Thoracic aorta (tissue), 2 donors: ENCODE measurements around the gene PYDC2. TPM values are rescaled to one million over a fixed set of nuclear protein-coding genes. Genes with fewer than 3 reads are reported as not detected.

ENCODE experiments used
- ATAC-seq: fragments of 150-250 bp; one replicate; pipeline ENCODE4 v1.8.0; 2017; ENCODE audit warnings: low read depth; ENCODE audit not compliant: insufficient number of reproducible peaks, low FRiP score
- DNase-seq: peaks from one replicate; pipeline ENCODE4 v3.0.0-alpha.2; 2020; ENCODE audit warnings: low spot score
- H3K27ac ChIP-seq, 2 donors: fragments of 200-600 bp; sonication (generic); 1 replicate in 1 of 2; 2 replicates in 1 of 2; pipeline ENCODE4 v1.5.1; 2016; ENCODE audit warnings: mild to moderate bottlenecking in 2 of 2, moderate library complexity in 2 of 2
- H3K27me3 ChIP-seq: fragments of 200-600 bp; sonication (generic); replicated peaks from 2 replicates; pipeline ENCODE4 v1.6.0; 2016; ENCODE audit warnings: mild to moderate bottlenecking; ENCODE audit not compliant: insufficient read depth
- H3K36me3 ChIP-seq: fragments of 200-600 bp; sonication (generic); one replicate; pipeline ENCODE4 v1.5.1; 2016
- H3K4me1 ChIP-seq, 2 donors: fragments of 200-600 bp; sonication (generic); 1 replicate in 1 of 2; 2 replicates in 1 of 2; pipeline versions ENCODE4 v1.5.1 to v1.6.0; 2016; ENCODE audit warnings: low read depth in 2 of 2, mild to moderate bottlenecking in 1 of 2; ENCODE audit not compliant: control insufficient read depth in 1 of 2
- H3K4me3 ChIP-seq: fragments of 200-600 bp; sonication (generic); 2 replicates; pipeline ENCODE4 v1.5.1; 2016; ENCODE audit warnings: mild to moderate bottlenecking
- H3K9me3 ChIP-seq: fragments of 200-600 bp; sonication (generic); 2 replicates; pipeline ENCODE4 v1.5.1; 2016
- CTCF ChIP-seq: fragments of 200-600 bp; sonication (generic); IDR thresholded peaks from one replicate; pipeline ENCODE4 v1.5.1; 2019; ENCODE audit warnings: antibody characterized with exemption
- total RNA-seq, 2 donors: library from RNA; depleted of rRNA; stranded (reverse); fragments of >200 nt; gene quantifications; one replicate each; pipeline versions ENCODE4 v1.1.0 to v1.2.3, GENCODE V29; 2016

PYDC2 gene
- not detected for total RNA-seq

DNA sequence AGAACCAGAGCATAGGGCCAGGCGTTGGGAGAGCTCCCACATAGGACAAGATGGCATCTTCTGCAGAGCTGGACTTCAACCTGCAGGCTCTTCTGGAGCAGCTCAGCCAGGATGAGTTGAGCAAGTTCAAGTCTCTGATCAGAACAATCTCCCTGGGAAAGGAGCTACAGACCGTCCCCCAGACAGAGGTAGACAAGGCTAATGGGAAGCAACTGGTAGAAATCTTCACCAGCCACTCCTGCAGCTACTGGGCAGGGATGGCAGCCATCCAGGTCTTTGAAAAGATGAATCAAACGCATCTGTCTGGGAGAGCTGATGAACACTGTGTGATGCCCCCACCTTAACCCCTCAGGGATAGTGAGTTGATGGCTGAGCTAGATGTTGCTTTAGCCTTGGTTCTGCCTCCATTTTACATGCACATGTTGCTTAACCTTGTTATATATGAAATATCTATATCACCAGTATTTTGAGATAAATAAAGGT lies at the start of gene PYDC2:
TSS of gene PYDC2 (plus strand) at position 51 of the 483 bp plus-strand sequence. CDS start at position 51, 0 bp downstream.
- no peaks in the 10 kb centered on the region for H3K36me3 ChIP-seq
- H3K4me3 ChIP-seq, result no peak within 1 kb of the TSS
- H3K4me1 ChIP-seq, result no peaks in the 10 kb centered on the region
- no peaks in the 10 kb centered on the region for H3K27me3 ChIP-seq
- no peak for TF ChIP-seq CTCF
- DNase-seq, result no peak
- no peak for ATAC-seq
- no peaks in the 10 kb centered on the region for H3K9me3 ChIP-seq
- no peak within 1 kb of the TSS for H3K27ac ChIP-seq

DNA sequence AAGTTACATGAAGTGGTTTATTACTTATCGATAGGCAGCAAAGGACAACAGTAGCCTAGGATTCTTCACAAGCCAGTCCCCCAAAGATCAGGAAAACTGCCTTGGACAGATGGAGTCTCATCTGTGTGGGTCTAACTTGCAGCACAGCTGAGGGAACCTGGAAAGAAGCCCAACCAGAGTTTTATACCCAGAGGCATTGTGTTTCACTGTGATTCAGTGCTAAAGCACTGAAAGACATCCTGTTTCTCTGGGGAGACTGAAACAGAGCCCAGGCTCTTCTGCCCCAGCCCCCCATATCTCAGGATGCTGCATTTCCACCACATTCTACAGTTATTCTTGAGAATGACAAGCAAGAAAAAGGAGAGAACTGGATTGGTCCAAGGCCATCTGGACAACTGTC lies 48.2 kb upstream of the PYDC2 start:
- no peak for TF ChIP-seq CTCF
- no peaks in the 10 kb centered on the region for H3K36me3 ChIP-seq
- ATAC-seq, result no peak
- DNase-seq, result no peak
- H3K4me3 ChIP-seq, result no peak overlapping the region
- no peaks in the 10 kb centered on the region for H3K27me3 ChIP-seq
- H3K27ac ChIP-seq, result no peak overlapping the region
- no peaks in the 10 kb centered on the region for H3K4me1 ChIP-seq
- peaks cover 12% of the 10 kb centered on the region for H3K9me3 ChIP-seq

DNA sequence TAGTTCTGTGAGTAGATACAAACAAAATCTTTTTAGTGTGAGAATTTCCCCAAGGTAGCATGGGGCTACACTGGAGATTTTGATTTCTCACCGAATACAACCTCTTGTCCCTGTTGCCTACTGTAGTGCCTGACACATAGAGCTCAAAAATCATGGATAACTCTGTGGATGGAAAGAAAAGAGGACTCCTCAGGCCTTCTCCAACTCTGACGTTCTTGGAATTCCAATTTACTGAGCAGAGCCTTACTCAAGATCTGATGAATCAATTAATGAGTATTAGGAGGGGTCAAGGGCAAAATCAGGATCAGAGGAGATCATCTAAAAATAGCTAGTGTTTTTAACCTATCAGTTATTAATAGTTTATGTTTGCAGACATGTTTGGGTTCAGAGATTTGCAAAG lies 46.7 kb upstream of the PYDC2 start:
- Histone ChIP-seq H3K27ac (no peak overlapping the region), H3K36me3 (no peaks in the 10 kb centered on the region), H3K4me3 (no peak overlapping the region), H3K4me1 (no peaks in the 10 kb centered on the region), H3K9me3 (peaks cover 11% of the 10 kb centered on the region), H3K27me3 (no peaks in the 10 kb centered on the region)
- no peak for DNase-seq
- ATAC-seq, result no peak
- no peak for TF ChIP-seq CTCF

- Histone ChIP-seq H3K4me3 (no peak overlapping the region), H3K36me3 (no peaks in the 10 kb centered on the region), H3K9me3 (peaks cover 6% of the 10 kb centered on the region), H3K27me3 (no peaks in the 10 kb centered on the region), H3K4me1 (no peaks in the 10 kb centered on the region), H3K27ac (no peak overlapping the region)
- no peak for DNase-seq
- TF ChIP-seq CTCF, result no peak
- no peak for ATAC-seq
These were observed 46.2 kb upstream of the PYDC2 start for GRCh38 chr3:191414732-191415131.

- H3K36me3 ChIP-seq, result no peaks in the 10 kb centered on the region
- DNase-seq (no peak), ATAC-seq (no peak)
- H3K4me3 ChIP-seq, result no peak overlapping the region
- no peaks in the 10 kb centered on the region for H3K9me3 ChIP-seq
- H3K27ac ChIP-seq, result no peak overlapping the region
- no peaks in the 10 kb centered on the region for H3K4me1 ChIP-seq
- TF ChIP-seq CTCF, result no peak
- H3K27me3 ChIP-seq, result no peaks in the 10 kb centered on the region
These were observed 45.4 kb upstream of the PYDC2 start for GRCh38 chr3:191415566-191415965.
